Endothelial cell (in vitro differentiated cells): ENCODE measurements around the gene PLCG2. TPM values are rescaled to one million over a fixed set of nuclear protein-coding genes. Genes with fewer than 3 reads are reported as not detected.
A peak's percentile ranks its signal among the peaks of the same experiment; 100 is the strongest.

ENCODE experiments used
- DNase-seq: peaks from one replicate; pipeline ENCODE4 v3.0.0; 2021; ENCODE audit warnings: low spot score
- H3K27ac Mint-ChIP-seq: one replicate; pipeline ENCODE4 v1.8.0; 2021; ENCODE audit warnings: mixed read lengths, inconsistent platforms; ENCODE audit not compliant: unreplicated experiment
- H3K27me3 Mint-ChIP-seq: one replicate; pipeline ENCODE4 v1.8.0; 2021; ENCODE audit warnings: mild to moderate bottlenecking, moderate library complexity, mixed read lengths, inconsistent platforms; ENCODE audit not compliant: unreplicated experiment
- H3K36me3 Mint-ChIP-seq: one replicate; pipeline ENCODE4 v1.8.0; 2021; ENCODE audit warnings: mild to moderate bottlenecking, low read depth, mixed read lengths, inconsistent platforms; ENCODE audit not compliant: unreplicated experiment
- H3K4me1 Mint-ChIP-seq: one replicate; pipeline ENCODE4 v1.8.0; 2021; ENCODE audit warnings: mild to moderate bottlenecking, mixed read lengths, inconsistent platforms; ENCODE audit not compliant: unreplicated experiment
- H3K4me3 Mint-ChIP-seq: one replicate; pipeline ENCODE4 v1.8.0; 2021; ENCODE audit warnings: mild to moderate bottlenecking, mixed read lengths, inconsistent platforms; ENCODE audit not compliant: unreplicated experiment
- H3K9me3 Mint-ChIP-seq: one replicate; pipeline ENCODE4 v1.8.0; 2021; ENCODE audit warnings: mixed read lengths, inconsistent platforms; ENCODE audit not compliant: unreplicated experiment
- CTCF ChIP-seq: fragments of 200-600 bp; sonication (generic); IDR thresholded peaks from one replicate; pipeline ENCODE4 v1.5.0; 2021; ENCODE audit warnings: antibody characterized with exemption; ENCODE audit not compliant: unreplicated experiment
- total RNA-seq: library from RNA; stranded (reverse); fragmentation: NEBNext Ultra II Directional; extraction: Animal tissue kit (Norgen Biotek cat#: 25700); gene quantifications from one replicate; pipeline ENCODE4 v1.2.1, GENCODE V29; 2021; ENCODE audit not compliant: unreplicated experiment

The PLCG2 gene
- total RNA-seq, 1 donor from 2014 or later: 103 TPM

GRCh38 chr16:82010649-82011048 is 231.6 kb downstream of the PLCG2 start:
- peaks cover 14% of the 10 kb centered on the region for H3K36me3 Mint-ChIP-seq
- DNase-seq: no peak
- H3K4me3 Mint-ChIP-seq: no peak overlapping the region
- H3K4me1 Mint-ChIP-seq: no peaks in the 10 kb centered on the region
- TF ChIP-seq CTCF: no peak
- no peak overlapping the region for H3K27ac Mint-ChIP-seq
- H3K27me3 Mint-ChIP-seq: no peaks in the 10 kb centered on the region
- H3K9me3 Mint-ChIP-seq: peaks cover 9% of the 10 kb centered on the region

GRCh38 chr16:82011199-82011641 is 232.1 kb downstream of the PLCG2 start, which contains the start of gene SDR42E1:
SDR42E1 (minus strand) TSS chr16:82011470; CDS start chr16:82000858, 10,612 bp downstream.
- Mint-ChIP-seq H3K4me3 (peak within 1 kb of the TSS; percentile 64), H3K27me3 (no peaks in the 10 kb centered on the region), H3K27ac (no peak within 1 kb of the TSS), H3K36me3 (peaks cover 14% of the 10 kb centered on the region), H3K4me1 (no peaks in the 10 kb centered on the region), H3K9me3 (peaks cover 9% of the 10 kb centered on the region)
- no peak for TF ChIP-seq CTCF
- no peak for DNase-seq

Other genes starting within 250 kb of the PLCG2 start
- 0.74 TPM for gene SDR42E1, start 232.2 kb downstream of the PLCG2 start, total RNA-seq